ENCODE data around the gene PRDM1.

Gene PRDM1

GRCh38 chr6:106122306-106122918, 36.3 kb downstream of the PRDM1 start:
- no peak for ATAC-seq
- no peak for TF ChIP-seq ZFP30 (CRISPR knock-in tag; IDR thresholded peaks at IDR 0.05)
- no peak for TF ChIP-seq ESRRG (CRISPR knock-in tag; IDR thresholded peaks at IDR 0.05)
- no peak for TF ChIP-seq BACH2 (CRISPR knock-in tag; IDR thresholded peaks at IDR 0.05; ENCODE audit: borderline replicate concordance)
- TF ChIP-seq GLIS3 (CRISPR knock-in tag; IDR thresholded peaks at IDR 0.05) = no peak
- no peak for TF ChIP-seq ISL1 (CRISPR knock-in tag; IDR thresholded peaks at IDR 0.05)
- TF ChIP-seq ZNF8 (CRISPR knock-in tag; IDR thresholded peaks at IDR 0.05) = no peak
- no peak for TF ChIP-seq TOX (CRISPR knock-in tag; IDR thresholded peaks at IDR 0.05; ENCODE audit: borderline replicate concordance)
- no peak for TF ChIP-seq SNAI2 (CRISPR knock-in tag; IDR thresholded peaks at IDR 0.05)
- TF ChIP-seq ZFP3 (CRISPR knock-in tag; IDR thresholded peaks at IDR 0.05) = no peak
- TF ChIP-seq POU6F1 (CRISPR knock-in tag; IDR thresholded peaks at IDR 0.05; ENCODE audit: borderline replicate concordance, low read depth) = no peak
- no peak for TF ChIP-seq TCF4 (CRISPR knock-in tag; IDR thresholded peaks at IDR 0.05; ENCODE audit: borderline replicate concordance)
- TF ChIP-seq ARNTL (CRISPR knock-in tag; IDR thresholded peaks at IDR 0.05; ENCODE audit: borderline replicate concordance, low read depth) = no peak
- TF ChIP-seq TSHZ2 (CRISPR knock-in tag; IDR thresholded peaks at IDR 0.05) = no peak
- TF ChIP-seq ZNF565 (CRISPR knock-in tag; conservative IDR thresholded peaks at IDR 0.05; ENCODE audit: low read depth) = no peak
- no peak for TF ChIP-seq CSDC2 (CRISPR knock-in tag; IDR thresholded peaks at IDR 0.05)
- TF ChIP-seq PATZ1 (CRISPR knock-in tag; IDR thresholded peaks at IDR 0.05; ENCODE audit: borderline replicate concordance) = no peak
- no peak for TF ChIP-seq RARB (CRISPR knock-in tag; IDR thresholded peaks at IDR 0.05)

GRCh38 chr6:106122938-106123656, 37.0 kb downstream of the PRDM1 start:
- TF ChIP-seq OSR1 (CRISPR knock-in tag; IDR thresholded peaks at IDR 0.05) = no peak
- TF ChIP-seq ZNF565 (CRISPR knock-in tag; conservative IDR thresholded peaks at IDR 0.05; ENCODE audit: low read depth) = no peak
- TF ChIP-seq CSRNP3 (CRISPR knock-in tag; IDR thresholded peaks at IDR 0.05) = no peak
- TF ChIP-seq ZFP30 (CRISPR knock-in tag; IDR thresholded peaks at IDR 0.05) = no peak
- no peak for TF ChIP-seq ZFP3 (CRISPR knock-in tag; IDR thresholded peaks at IDR 0.05)
- no peak for TF ChIP-seq POU6F1 (CRISPR knock-in tag; IDR thresholded peaks at IDR 0.05; ENCODE audit: borderline replicate concordance, low read depth)
- TF ChIP-seq TCF4 (CRISPR knock-in tag; IDR thresholded peaks at IDR 0.05; ENCODE audit: borderline replicate concordance) = no peak
- no peak for TF ChIP-seq ZNF8 (CRISPR knock-in tag; IDR thresholded peaks at IDR 0.05)
- TF ChIP-seq PATZ1 (CRISPR knock-in tag; IDR thresholded peaks at IDR 0.05; ENCODE audit: borderline replicate concordance) = no peak
- TF ChIP-seq TOX (CRISPR knock-in tag; IDR thresholded peaks at IDR 0.05; ENCODE audit: borderline replicate concordance) = no peak
- TF ChIP-seq ARNTL (CRISPR knock-in tag; IDR thresholded peaks at IDR 0.05; ENCODE audit: borderline replicate concordance, low read depth) = no peak
- no peak for TF ChIP-seq ZC3H10 (CRISPR knock-in tag; IDR thresholded peaks at IDR 0.05)
- no peak for TF ChIP-seq ISL1 (CRISPR knock-in tag; IDR thresholded peaks at IDR 0.05)
- no peak for TF ChIP-seq PPARA (CRISPR knock-in tag; IDR thresholded peaks at IDR 0.05; ENCODE audit: borderline replicate concordance)
- no peak for TF ChIP-seq SNAI2 (CRISPR knock-in tag; IDR thresholded peaks at IDR 0.05)
- TF ChIP-seq ZNF70 (CRISPR knock-in tag; IDR thresholded peaks at IDR 0.05) = no peak
- TF ChIP-seq RARB (CRISPR knock-in tag; IDR thresholded peaks at IDR 0.05) = no peak
- no peak for ATAC-seq
